Measurements from ENCODE around the gene POLR2M.

Gene POLR2M

GRCh38 chr15:57738734-57739237 is 32.3 kb downstream of the POLR2M start:
- no peak overlapping the region for H3K9ac ChIP-seq (ENCODE audit: low read depth, low read length)
- no peaks in the 10 kb centered on the region for H3K4me1 ChIP-seq (ENCODE audit: insufficient read depth, low read length)
- no peaks in the 10 kb centered on the region for H3K36me3 ChIP-seq (ENCODE audit: insufficient read depth, low read length)
- no peaks in the 10 kb centered on the region for H3K9me3 ChIP-seq (ENCODE audit: control insufficient read depth, insufficient read depth, low read length)

GRCh38 chr15:57740048-57740447 is 33.5 kb downstream of the POLR2M start:
- H3K4me1 ChIP-seq (ENCODE audit: insufficient read depth, low read length): no peaks in the 10 kb centered on the region
- H3K9ac ChIP-seq (ENCODE audit: low read depth, low read length): no peak overlapping the region
- no peaks in the 10 kb centered on the region for H3K36me3 ChIP-seq (ENCODE audit: insufficient read depth, low read length)
- no peaks in the 10 kb centered on the region for H3K9me3 ChIP-seq (ENCODE audit: control insufficient read depth, insufficient read depth, low read length)

GRCh38 chr15:57741089-57741488 is 34.6 kb downstream of the POLR2M start:
- Histone ChIP-seq H3K4me1 (ENCODE audit: insufficient read depth, low read length) (no peaks in the 10 kb centered on the region), H3K9me3 (ENCODE audit: control insufficient read depth, insufficient read depth, low read length) (no peaks in the 10 kb centered on the region; the same call in 1 of the 2 replicates), H3K36me3 (ENCODE audit: insufficient read depth, low read length) (no peaks in the 10 kb centered on the region), H3K9ac (ENCODE audit: low read depth, low read length) (no peak overlapping the region)

- Histone ChIP-seq H3K9me3 (ENCODE audit: control insufficient read depth, insufficient read depth, low read length) (no peaks in the 10 kb centered on the region; the same call in 1 of the 2 replicates), H3K4me1 (ENCODE audit: insufficient read depth, low read length) (peaks cover 8% of the 10 kb centered on the region; the same call in 1 of the 2 replicates), H3K9ac (ENCODE audit: low read depth, low read length) (no peak overlapping the region), H3K36me3 (ENCODE audit: insufficient read depth, low read length) (no peaks in the 10 kb centered on the region)
Observed at GRCh38 chr15:57743424-57743823, 36.9 kb downstream of the POLR2M start.

GRCh38 chr15:57746786-57747185 is 40.3 kb downstream of the POLR2M start:
- Histone ChIP-seq H3K9me3 (ENCODE audit: control insufficient read depth, insufficient read depth, low read length) (no peaks in the 10 kb centered on the region; the same call in 1 of the 2 replicates), H3K9ac (ENCODE audit: low read depth, low read length) (no peak overlapping the region), H3K4me1 (ENCODE audit: insufficient read depth, low read length) (peaks cover 16% of the 10 kb centered on the region), H3K36me3 (ENCODE audit: insufficient read depth, low read length) (no peaks in the 10 kb centered on the region)

GRCh38 chr15:57747206-57747896 is 40.8 kb downstream of the POLR2M start:
- H3K9ac ChIP-seq (ENCODE audit: low read depth, low read length): no peak overlapping the region
- no peaks in the 10 kb centered on the region for H3K36me3 ChIP-seq (ENCODE audit: insufficient read depth, low read length)
- H3K9me3 ChIP-seq (ENCODE audit: control insufficient read depth, insufficient read depth, low read length): no peaks in the 10 kb centered on the region; the same call in 1 of the 2 replicates
- peaks cover 16% of the 10 kb centered on the region for H3K4me1 ChIP-seq (ENCODE audit: insufficient read depth, low read length)

GRCh38 chr15:57751177-57751800 is 44.8 kb downstream of the POLR2M start:
- H3K9me3 ChIP-seq (ENCODE audit: control insufficient read depth, insufficient read depth, low read length): no peaks in the 10 kb centered on the region
- peaks cover 16% of the 10 kb centered on the region for H3K4me1 ChIP-seq (ENCODE audit: insufficient read depth, low read length)
- H3K9ac ChIP-seq (ENCODE audit: low read depth, low read length): no peak overlapping the region
- H3K36me3 ChIP-seq (ENCODE audit: insufficient read depth, low read length): no peaks in the 10 kb centered on the region

- no peaks in the 10 kb centered on the region for H3K9me3 ChIP-seq (ENCODE audit: control insufficient read depth, insufficient read depth, low read length)
- H3K4me1 ChIP-seq (ENCODE audit: insufficient read depth, low read length): peaks cover 11% of the 10 kb centered on the region
- H3K9ac ChIP-seq (ENCODE audit: low read depth, low read length): no peak overlapping the region
- H3K36me3 ChIP-seq (ENCODE audit: insufficient read depth, low read length): no peaks in the 10 kb centered on the region
Observed at GRCh38 chr15:57752436-57752835, 45.9 kb downstream of the POLR2M start.

- Histone ChIP-seq H3K9ac (ENCODE audit: low read depth, low read length) (no peak overlapping the region), H3K4me1 (ENCODE audit: insufficient read depth, low read length) (peaks cover 8% of the 10 kb centered on the region), H3K36me3 (ENCODE audit: insufficient read depth, low read length) (no peaks in the 10 kb centered on the region), H3K9me3 (ENCODE audit: control insufficient read depth, insufficient read depth, low read length) (no peaks in the 10 kb centered on the region)
Observed at GRCh38 chr15:57752840-57753239, 46.3 kb downstream of the POLR2M start.

- H3K4me1 ChIP-seq (ENCODE audit: insufficient read depth, low read length): peaks cover 1% of the 10 kb centered on the region; the same call in 1 of the 2 replicates
- H3K9me3 ChIP-seq (ENCODE audit: control insufficient read depth, insufficient read depth, low read length): no peaks in the 10 kb centered on the region
- no peak overlapping the region for H3K9ac ChIP-seq (ENCODE audit: low read depth, low read length)
- H3K36me3 ChIP-seq (ENCODE audit: insufficient read depth, low read length): no peaks in the 10 kb centered on the region
Observed at GRCh38 chr15:57756466-57756865, 50.0 kb downstream of the POLR2M start.

- Histone ChIP-seq H3K4me1 (ENCODE audit: insufficient read depth, low read length) (no peaks in the 10 kb centered on the region), H3K36me3 (ENCODE audit: insufficient read depth, low read length) (no peaks in the 10 kb centered on the region), H3K9me3 (ENCODE audit: control insufficient read depth, insufficient read depth, low read length) (no peaks in the 10 kb centered on the region), H3K9ac (ENCODE audit: low read depth, low read length) (no peak overlapping the region)
Observed at GRCh38 chr15:57758560-57758959, 52.0 kb downstream of the POLR2M start.

GRCh38 chr15:57761562-57761961 is 55.0 kb downstream of the POLR2M start:
- Histone ChIP-seq H3K36me3 (ENCODE audit: insufficient read depth, low read length) (no peaks in the 10 kb centered on the region), H3K9ac (ENCODE audit: low read depth, low read length) (no peak overlapping the region), H3K4me1 (ENCODE audit: insufficient read depth, low read length) (no peaks in the 10 kb centered on the region), H3K9me3 (ENCODE audit: control insufficient read depth, insufficient read depth, low read length) (no peaks in the 10 kb centered on the region)

- Histone ChIP-seq H3K4me1 (ENCODE audit: insufficient read depth, low read length) (no peaks in the 10 kb centered on the region), H3K9me3 (ENCODE audit: control insufficient read depth, insufficient read depth, low read length) (no peaks in the 10 kb centered on the region), H3K9ac (ENCODE audit: low read depth, low read length) (no peak overlapping the region), H3K36me3 (ENCODE audit: insufficient read depth, low read length) (no peaks in the 10 kb centered on the region)
Observed at GRCh38 chr15:57762302-57762701, 55.8 kb downstream of the POLR2M start.

- Histone ChIP-seq H3K9ac (ENCODE audit: low read depth, low read length) (no peak overlapping the region), H3K4me1 (ENCODE audit: insufficient read depth, low read length) (no peaks in the 10 kb centered on the region), H3K9me3 (ENCODE audit: control insufficient read depth, insufficient read depth, low read length) (no peaks in the 10 kb centered on the region), H3K36me3 (ENCODE audit: insufficient read depth, low read length) (no peaks in the 10 kb centered on the region)
Observed at GRCh38 chr15:57763176-57763964, 56.9 kb downstream of the POLR2M start.

All from ES-I3 (cell line).